Measurements from ENCODE around the gene MLH3. TPM values are rescaled to one million over a fixed set of nuclear protein-coding genes. Genes with fewer than 3 reads are reported as not detected.

MLH3 gene
- polyA plus RNA-seq, 3 donors, result 3.4 to 6.3 (median 5.1) TPM

DNA sequence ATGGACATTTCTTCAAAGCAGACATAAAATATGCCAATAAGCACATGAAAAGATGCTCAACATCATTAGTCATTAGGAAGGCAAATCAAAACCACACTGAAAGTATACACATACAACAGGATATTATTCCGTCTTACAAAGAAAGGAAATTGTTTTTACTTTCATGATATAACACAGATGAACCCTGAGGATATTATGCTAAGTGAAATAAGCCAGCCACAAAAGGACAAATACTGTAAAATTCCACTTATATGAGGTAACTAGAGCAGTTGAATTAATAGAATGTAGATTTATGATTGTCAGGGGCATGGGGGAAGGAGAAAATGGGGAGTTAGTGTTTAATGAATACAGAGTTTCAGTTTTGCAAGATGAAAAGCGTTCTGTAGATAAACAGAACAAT, 8.4 kb upstream of the MLH3 start:
- Histone ChIP-seq H3K36me3 (replicated peaks in 1 of 2; ENCODE audit: control insufficient read depth in 1 of 2, insufficient read depth in 2 of 2, low read length in 2 of 2) (no peaks in the 10 kb centered on the region), H3K9ac (ENCODE audit: insufficient read depth, low read length, poor library complexity, severe bottlenecking) (no peak overlapping the region), H3K27ac (ENCODE audit: low read depth in 1 of 2, low read length in 2 of 2) (no peak overlapping the region), H3K4me2 (replicated peaks; ENCODE audit: extremely low read depth, low read length, poor library complexity, severe bottlenecking) (no peak overlapping the region), H3K27me3 (ENCODE audit: control insufficient read depth in 2 of 2, insufficient read depth in 2 of 2, low read length in 2 of 2) (no peaks in the 10 kb centered on the region), H4K20me1 (ENCODE audit: insufficient read depth, low read length) (no peaks in the 10 kb centered on the region), H3K4me1 (ENCODE audit: control insufficient read depth in 1 of 2, insufficient read depth in 2 of 2, low read length in 2 of 2) (peaks cover 9 to 17% of the 10 kb centered on the region in 2 donors), H3K9me3 (replicated peaks in 1 of 2; ENCODE audit: control insufficient read depth in 1 of 2, insufficient read depth in 1 of 2, low read length in 2 of 2) (no peaks in the 10 kb centered on the region), H2AFZ (ENCODE audit: insufficient read depth, low read depth, low read length, poor library complexity, severe bottlenecking) (no peak overlapping the region), H3K79me2 (ENCODE audit: insufficient read depth, low read length) (peaks cover 23% of the 10 kb centered on the region), H3K4me3 (replicated peaks in 1 of 3; ENCODE audit: low read depth in 2 of 3, low read length in 3 of 3) (no peak overlapping the region)
- no CpG with 5 or more reads among the region's 2 CpGs for WGBS (ENCODE audit: insufficient coverage)
- H3K9me3 Mint-ChIP-seq, result peaks cover 0 to 5% (median 0%) of the 10 kb centered on the region in 7 donors
- no peaks in the 10 kb centered on the region for H3K27me3 Mint-ChIP-seq (ENCODE audit: low read depth in 3 of 3)
- H3K36me3 Mint-ChIP-seq, result peaks cover 19 to 27% of the 10 kb centered on the region in 2 donors
- H3K27ac Mint-ChIP-seq, result no peak overlapping the region
- peaks cover 17% of the 10 kb centered on the region for H3K4me1 Mint-ChIP-seq
- TF ChIP-seq, protein P1, sequence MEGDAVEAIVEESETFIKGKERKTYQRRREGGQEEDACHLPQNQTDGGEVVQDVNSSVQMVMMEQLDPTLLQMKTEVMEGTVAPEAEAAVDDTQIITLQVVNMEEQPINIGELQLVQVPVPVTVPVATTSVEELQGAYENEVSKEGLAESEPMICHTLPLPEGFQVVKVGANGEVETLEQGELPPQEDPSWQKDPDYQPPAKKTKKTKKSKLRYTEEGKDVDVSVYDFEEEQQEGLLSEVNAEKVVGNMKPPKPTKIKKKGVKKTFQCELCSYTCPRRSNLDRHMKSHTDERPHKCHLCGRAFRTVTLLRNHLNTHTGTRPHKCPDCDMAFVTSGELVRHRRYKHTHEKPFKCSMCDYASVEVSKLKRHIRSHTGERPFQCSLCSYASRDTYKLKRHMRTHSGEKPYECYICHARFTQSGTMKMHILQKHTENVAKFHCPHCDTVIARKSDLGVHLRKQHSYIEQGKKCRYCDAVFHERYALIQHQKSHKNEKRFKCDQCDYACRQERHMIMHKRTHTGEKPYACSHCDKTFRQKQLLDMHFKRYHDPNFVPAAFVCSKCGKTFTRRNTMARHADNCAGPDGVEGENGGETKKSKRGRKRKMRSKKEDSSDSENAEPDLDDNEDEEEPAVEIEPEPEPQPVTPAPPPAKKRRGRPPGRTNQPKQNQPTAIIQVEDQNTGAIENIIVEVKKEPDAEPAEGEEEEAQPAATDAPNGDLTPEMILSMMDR (IDR thresholded peaks at IDR 0.05), result no peak
- no peak overlapping the region for H3K4me3 Mint-ChIP-seq
- intact Hi-C loops (cut with micrococcal nuclease), result loop anchor here (10.0 kb wide), 2 partner anchors 55 to 115 kb away; partner anchors contain the start of gene EIF2B2 (in 1 of the 2)
- DNase-seq, result no peak

DNA sequence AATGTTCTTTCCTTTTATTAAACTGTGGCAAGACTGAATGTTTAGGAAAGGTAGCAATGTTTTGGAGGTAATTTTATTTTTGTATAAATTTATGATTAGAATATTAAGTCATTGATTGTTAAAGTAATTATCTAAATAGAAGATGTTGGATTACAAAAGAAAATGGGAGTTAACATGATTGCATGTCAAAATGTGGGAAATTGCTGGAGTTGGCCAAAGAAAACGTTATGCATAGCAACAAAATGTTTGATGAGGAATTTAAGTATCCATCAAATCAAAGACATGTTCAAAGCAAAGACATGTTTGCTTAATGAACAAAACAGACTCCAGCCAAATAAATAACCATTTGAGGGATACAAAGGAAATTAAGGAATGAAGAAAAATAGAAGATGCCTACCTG, 3.2 kb upstream of the MLH3 start:
- no peaks in the 10 kb centered on the region for H3K9me3 ChIP-seq (replicated peaks in 1 of 2; ENCODE audit: control insufficient read depth in 1 of 2, insufficient read depth in 1 of 2, low read length in 2 of 2)
- H3K36me3 Mint-ChIP-seq, result peaks cover 9 to 22% of the 10 kb centered on the region in 2 donors
- no peaks in the 10 kb centered on the region for H3K9me3 Mint-ChIP-seq
- whole genome bisulfite sequencing (ENCODE audit: insufficient coverage), result no CpG with 5 or more reads among the region's 1 CpG
- no peak overlapping the region for H3K4me2 ChIP-seq (replicated peaks; ENCODE audit: extremely low read depth, low read length, poor library complexity, severe bottlenecking)
- H3K27me3 ChIP-seq (ENCODE audit: control insufficient read depth in 2 of 2, insufficient read depth in 2 of 2, low read length in 2 of 2), result no peaks in the 10 kb centered on the region
- H3K27ac ChIP-seq (ENCODE audit: low read depth in 1 of 2, low read length in 2 of 2), result no peak overlapping the region
- no peak overlapping the region for H2AFZ ChIP-seq (ENCODE audit: insufficient read depth, low read depth, low read length, poor library complexity, severe bottlenecking)
- H3K4me1 ChIP-seq (ENCODE audit: control insufficient read depth in 1 of 2, insufficient read depth in 2 of 2, low read length in 2 of 2), result peaks cover 17 to 34% of the 10 kb centered on the region in 2 donors
- H3K27me3 Mint-ChIP-seq (ENCODE audit: low read depth in 3 of 3), result no peaks in the 10 kb centered on the region
- H4K20me1 ChIP-seq (ENCODE audit: insufficient read depth, low read length), result no peaks in the 10 kb centered on the region
- H3K4me1 Mint-ChIP-seq, result peaks cover 32% of the 10 kb centered on the region
- peaks cover 3% of the 10 kb centered on the region for H3K79me2 ChIP-seq (ENCODE audit: insufficient read depth, low read length)
- no peak overlapping the region for H3K9ac ChIP-seq (ENCODE audit: insufficient read depth, low read length, poor library complexity, severe bottlenecking)
- TF ChIP-seq, protein P1 (IDR thresholded peaks at IDR 0.05), result no peak
- intact Hi-C loops (cut with micrococcal nuclease), result no loop called here
- no peaks in the 10 kb centered on the region for H3K36me3 ChIP-seq (replicated peaks in 1 of 2; ENCODE audit: control insufficient read depth in 1 of 2, insufficient read depth in 2 of 2, low read length in 2 of 2)
- H3K27ac Mint-ChIP-seq, result no peak overlapping the region
- no peak overlapping the region for H3K4me3 ChIP-seq (replicated peaks in 1 of 3; ENCODE audit: low read depth in 2 of 3, low read length in 3 of 3)
- no peak overlapping the region for H3K4me3 Mint-ChIP-seq
- no peak for DNase-seq

All from CD14-positive monocyte (primary cell).